GM19351 (cell line): ENCODE data around the gene LHPP.

Experiments used
- ATAC-seq: cut with Tn5 transposase; IDR thresholded peaks from one replicate; pipeline ENCODE4 v1.9.1; 2021; ENCODE audit warnings: mild to moderate bottlenecking, moderate library complexity; ENCODE audit not compliant: unreplicated experiment

The LHPP gene

GRCh38 chr10:124618470-124619073 lies 156.9 kb downstream of the LHPP start:
- no peak for ATAC-seq

DNA sequence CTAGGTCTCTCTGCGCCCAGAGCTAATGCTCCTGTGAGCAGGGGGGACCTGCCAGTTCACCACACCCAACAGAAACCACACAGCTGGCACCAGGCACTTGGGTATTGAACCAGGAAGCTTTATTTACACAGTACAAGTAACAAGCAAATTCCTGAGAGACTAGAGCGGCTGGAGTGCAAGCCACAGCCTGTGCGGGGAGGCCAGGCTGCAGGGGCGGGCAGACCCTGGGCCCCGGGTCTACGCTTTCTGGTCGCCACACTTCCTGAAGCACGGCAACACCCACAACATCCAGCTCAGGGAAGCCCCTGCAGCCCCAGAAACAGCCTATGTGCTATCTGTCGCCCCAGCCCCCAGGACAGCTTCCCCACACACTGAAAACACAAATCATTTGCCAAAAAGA lies 157.6 kb downstream of the LHPP start:
- peak; percentile 30 for ATAC-seq

GRCh38 chr10:124619802-124620490 lies 158.3 kb downstream of the LHPP start:
- ATAC-seq, result peak; percentile 58

GRCh38 chr10:124621637-124622036 lies 160.0 kb downstream of the LHPP start:
- ATAC-seq, result no peak

GRCh38 chr10:124622158-124622557 lies 160.5 kb downstream of the LHPP start:
- ATAC-seq, result no peak

DNA sequence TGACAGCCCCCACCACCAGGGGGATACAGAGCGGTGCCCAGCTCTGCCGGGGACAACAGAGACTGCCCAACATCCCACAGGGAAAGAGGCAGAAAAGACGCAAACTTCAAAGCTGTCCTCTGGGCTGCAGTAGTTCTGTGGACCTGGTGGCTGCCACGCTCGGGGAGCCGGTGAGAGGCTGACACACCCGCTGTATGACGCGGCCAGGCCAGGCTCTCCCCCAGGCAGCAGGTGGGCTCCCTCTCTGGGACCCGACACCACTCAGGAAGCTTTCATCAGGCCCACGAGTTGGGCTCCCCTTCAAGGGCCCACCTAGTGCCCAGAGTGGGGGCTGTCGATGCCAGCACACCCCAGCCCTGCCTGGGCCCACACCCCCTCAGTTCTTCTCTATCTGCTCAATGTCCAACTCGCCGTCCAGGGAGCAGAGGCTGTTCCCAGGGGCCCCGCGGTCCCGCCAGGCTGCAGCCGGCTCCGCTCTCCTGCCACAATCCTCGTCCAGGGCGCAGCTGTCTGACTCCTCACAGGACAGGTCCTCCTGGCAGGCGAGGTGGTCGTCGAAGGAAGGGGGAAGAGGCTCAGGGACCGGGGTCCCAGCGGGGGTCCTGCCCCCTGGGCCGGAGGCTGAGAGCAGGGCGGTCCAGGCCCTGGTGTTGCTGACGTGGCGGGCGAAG lies 161.4 kb downstream of the LHPP start:
- ATAC-seq, result no peak

DNA sequence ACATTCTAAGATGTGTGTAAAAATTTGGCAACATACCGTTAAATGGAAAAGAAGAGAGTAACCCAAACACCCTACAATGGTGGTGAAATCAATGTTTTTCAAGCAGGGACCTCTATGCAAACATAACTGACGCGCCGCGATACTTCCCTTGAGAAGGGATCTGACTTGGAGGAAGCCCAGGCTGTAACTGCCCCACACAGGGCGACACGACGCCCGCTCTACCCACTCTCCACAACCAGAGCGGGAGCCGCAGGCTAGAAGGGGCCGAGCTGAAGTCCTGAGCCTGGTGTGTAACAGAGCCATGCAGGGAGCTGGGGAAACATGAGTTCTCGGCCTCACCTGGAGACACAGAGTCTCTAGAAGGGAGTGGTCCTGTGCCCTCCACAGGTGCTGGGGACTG lies 162.4 kb downstream of the LHPP start:
- no peak for ATAC-seq

GRCh38 chr10:124624466-124624865 lies 162.8 kb downstream of the LHPP start:
- no peak for ATAC-seq

DNA sequence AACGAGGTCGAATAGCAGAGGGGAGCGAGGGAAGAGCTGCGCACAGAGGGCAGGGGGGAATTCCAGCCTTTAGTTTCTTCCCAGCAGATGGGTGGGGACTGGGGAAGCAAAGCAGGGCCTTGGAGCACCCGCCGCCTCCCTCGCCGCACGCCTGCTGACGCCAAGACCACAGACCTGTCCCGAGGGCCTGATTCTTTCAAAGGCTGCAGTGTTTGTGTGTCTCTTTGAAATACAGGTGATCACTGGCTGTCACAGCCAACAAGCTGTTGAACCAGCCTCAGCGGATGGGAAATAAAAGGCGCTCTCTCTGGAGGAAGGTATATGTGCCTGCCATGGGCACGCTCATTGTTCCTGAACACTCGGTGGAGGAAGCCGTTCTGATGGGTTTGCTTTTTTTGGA lies 163.3 kb downstream of the LHPP start:
- ATAC-seq, result no peak

DNA sequence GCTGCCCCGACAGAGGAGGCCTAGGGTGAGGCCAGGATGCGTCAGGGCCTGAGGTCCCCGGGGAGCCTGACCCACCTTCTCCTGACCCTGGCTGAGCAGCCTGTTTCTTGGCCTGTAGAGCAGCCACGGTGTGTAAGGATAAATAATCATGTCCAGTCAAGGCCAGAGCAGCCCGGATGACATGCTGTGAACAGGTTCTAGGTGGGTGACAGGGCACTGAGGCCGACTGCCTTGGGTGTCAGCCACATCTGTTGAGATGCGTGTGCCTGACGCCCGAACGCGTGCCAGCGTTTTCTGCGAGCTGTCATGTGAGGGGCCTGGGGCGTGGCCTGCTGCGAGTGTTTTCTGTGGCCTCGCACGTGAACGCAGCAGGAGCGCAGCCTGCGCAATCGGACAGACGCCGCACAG lies 164.2 kb downstream of the LHPP start:
- ATAC-seq, result no peak

- ATAC-seq, result peak; percentile 80
Measured at GRCh38 chr10:124626759-124627380, 165.2 kb downstream of the LHPP start.

DNA sequence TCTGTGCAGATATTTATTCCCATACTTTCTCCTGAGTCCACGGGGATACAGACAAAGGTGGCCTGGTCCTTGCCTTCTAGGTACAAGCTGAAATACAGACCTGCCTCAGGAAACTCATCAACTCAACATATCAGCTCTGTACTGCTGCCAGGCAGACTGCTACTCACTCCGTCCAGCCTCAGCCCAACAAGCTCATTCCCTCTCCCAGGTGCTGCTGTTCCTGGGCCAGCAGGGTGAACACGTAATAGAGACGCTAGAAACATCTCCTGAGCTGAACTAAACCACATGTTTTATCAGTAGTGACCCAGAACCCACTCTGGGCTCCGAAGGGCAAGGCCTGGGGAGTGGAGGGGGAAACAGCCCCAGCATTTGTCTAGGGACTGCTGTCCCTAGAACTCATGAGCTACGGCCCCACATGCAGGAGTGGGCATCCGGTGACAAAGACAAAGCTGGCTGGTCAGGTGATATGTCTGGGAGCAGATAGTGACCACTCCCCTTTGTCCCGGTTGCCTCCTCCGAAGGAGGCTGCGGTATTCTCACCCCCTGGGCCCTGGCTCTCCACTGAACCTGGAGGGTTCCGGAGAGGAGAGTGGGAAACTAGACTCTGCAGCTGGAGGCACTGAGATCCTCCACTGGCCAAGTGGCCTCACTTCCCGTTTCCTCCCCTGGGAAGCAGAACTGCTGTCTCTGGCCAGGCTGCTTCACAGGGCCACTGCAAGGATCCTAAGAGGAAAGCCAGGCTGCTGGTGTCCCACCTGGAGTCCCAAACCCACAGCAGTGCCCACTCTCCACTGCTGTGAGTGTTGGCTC lies 166.4 kb downstream of the LHPP start:
- no peak for ATAC-seq

GRCh38 chr10:124628676-124629021 lies 167.0 kb downstream of the LHPP start:
- ATAC-seq, result no peak

- ATAC-seq, result no peak
Measured at GRCh38 chr10:124629415-124629814, 167.8 kb downstream of the LHPP start.

DNA sequence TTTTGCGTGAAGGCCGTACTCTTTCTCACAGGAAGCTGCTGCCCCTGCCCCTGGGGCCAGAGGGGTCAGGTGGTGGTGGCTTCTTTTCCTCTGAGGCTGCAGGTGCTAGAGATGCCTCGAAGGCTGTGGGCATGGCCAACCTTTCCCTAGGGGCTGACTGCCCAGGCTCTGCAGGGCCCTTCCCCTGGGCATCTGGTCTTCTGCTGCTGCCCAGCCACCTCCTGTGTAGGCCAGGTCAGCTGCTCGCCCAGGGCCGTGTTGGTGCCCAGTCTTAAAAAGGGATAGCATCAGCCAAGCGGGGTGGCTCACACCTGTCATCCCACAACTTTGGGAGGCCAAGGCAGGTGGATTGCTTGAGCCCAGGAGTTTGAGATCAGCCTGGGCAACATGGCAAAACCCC lies 168.2 kb downstream of the LHPP start:
- ATAC-seq, result no peak

DNA sequence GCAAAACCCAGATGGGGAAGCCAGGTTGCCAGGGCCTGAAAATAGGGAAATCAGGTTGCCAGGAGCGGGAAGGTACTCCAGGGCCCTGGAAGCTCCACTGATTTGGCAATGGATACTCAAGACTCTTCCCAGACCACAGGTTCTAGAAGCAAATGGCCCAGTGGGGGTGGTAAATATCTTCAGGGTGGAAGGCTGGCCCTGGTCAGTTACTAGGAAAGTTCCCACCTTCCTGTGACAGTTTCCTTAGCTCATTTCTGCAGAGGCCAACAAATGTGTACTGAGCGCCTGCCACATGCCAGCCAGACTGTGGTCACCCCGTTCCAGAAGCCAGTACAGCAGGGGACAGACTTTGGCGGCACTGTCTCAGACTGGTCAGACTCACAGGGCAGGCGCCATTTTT lies 168.9 kb downstream of the LHPP start:
- no peak for ATAC-seq

DNA sequence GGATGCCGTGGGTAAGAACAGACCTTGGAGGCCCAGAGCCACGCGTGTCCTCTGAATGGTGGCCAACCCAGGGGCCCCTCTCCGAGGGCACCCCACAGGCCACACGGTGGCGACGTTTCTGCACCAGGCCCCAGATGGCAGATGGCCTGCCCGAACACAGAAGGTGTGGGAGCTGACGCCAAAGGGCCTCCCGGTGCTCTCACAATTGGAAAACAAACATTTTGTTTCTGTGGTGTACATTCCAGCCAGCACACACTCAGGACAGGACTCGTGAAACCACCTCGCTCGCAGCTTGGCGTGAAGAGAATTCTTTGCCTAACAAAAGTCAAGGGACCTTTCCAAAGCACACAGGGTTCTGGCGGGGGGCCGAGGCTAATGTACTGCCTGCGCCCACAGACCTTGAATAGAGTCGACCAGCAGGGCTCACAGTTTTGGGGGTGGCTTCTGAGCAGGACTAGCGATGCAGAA lies 170.5 kb downstream of the LHPP start:
- ATAC-seq, result no peak

GRCh38 chr10:124632566-124632965 lies 170.9 kb downstream of the LHPP start:
- no peak for ATAC-seq

DNA sequence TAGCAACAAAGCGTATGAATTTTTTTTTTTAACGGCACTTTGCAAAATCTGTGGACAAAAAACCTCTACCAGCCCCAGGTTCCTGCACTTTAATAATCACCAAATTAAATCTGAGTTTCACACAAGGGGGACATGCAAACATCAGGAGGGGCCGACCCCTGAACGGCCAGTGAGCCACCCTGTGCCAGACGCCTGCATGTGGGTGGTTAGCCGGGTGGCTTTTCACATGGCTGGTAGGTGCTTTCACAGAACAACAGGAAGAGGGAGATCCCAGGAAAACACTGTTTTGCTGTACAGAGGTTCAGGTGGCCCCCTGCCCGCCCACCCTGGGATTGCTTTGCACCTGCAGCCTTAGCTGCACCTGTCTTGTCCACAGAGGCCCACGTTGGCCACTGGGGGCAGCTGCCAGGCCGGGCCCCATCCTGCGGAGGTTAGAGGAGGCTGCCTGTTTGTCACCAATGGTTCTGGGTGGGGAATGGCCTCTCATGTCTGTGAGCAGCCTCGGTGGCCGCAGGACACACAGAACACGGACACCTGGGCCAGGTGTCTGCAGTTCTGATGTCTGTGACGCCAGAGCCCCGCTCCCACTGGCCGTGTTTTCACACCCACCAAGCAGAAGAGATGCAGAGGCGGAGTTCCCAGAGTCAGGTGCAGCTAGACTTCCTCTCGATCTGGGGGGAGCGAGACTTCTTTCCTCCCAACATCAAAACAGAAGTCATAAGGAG lies 174.8 kb downstream of the LHPP start:
- no peak for ATAC-seq

- no peak for ATAC-seq
Measured at GRCh38 chr10:124637091-124637700, 175.6 kb downstream of the LHPP start.
